UCSD-AML1 (cell line): ENCODE data around the gene CYP2C18.
"Not testable (repeated sequence)": the region's sequence is repeated elsewhere in the genome, so short reads cannot be mapped to it uniquely, and the experiment has no call there.

Experiments
- DNase-seq: peaks from one replicate; lab custom pipeline; 2025; ENCODE audit not compliant: unreplicated experiment; lab: John Stamatoyannopoulos, UW

CYP2C18 gene

GRCh38 chr10:94683214-94684054, at the start of gene CYP2C18:
Gene CYP2C18, plus strand, starts transcription at chr10:94683729. Its CDS starts 91 bp downstream, at chr10:94683820.
- DNase-seq, result no peak

- not testable (repeated sequence) for DNase-seq
Observed at GRCh38 chr10:94638097-94638496, 45.4 kb upstream of the CYP2C18 start.

- DNase-seq, result no peak
Observed at GRCh38 chr10:94639902-94640301, 43.6 kb upstream of the CYP2C18 start.

GRCh38 chr10:94640562-94640961, 43.0 kb upstream of the CYP2C18 start:
- no peak for DNase-seq

- DNase-seq, result no peak
Observed at GRCh38 chr10:94641480-94641879, 42.0 kb upstream of the CYP2C18 start.

- DNase-seq, result no peak
Observed at GRCh38 chr10:94644352-94644751, 39.2 kb upstream of the CYP2C18 start.

- no peak for DNase-seq
Observed at GRCh38 chr10:94645285-94645684, 38.2 kb upstream of the CYP2C18 start.

- not testable (repeated sequence) for DNase-seq
Observed at GRCh38 chr10:94655201-94655600, 28.3 kb upstream of the CYP2C18 start.

- DNase-seq, result not testable (repeated sequence)
Observed at GRCh38 chr10:94663061-94663460, 20.5 kb upstream of the CYP2C18 start.

GRCh38 chr10:94666391-94667102, 17.0 kb upstream of the CYP2C18 start:
- no peak for DNase-seq

GRCh38 chr10:94673614-94674321, 9.8 kb upstream of the CYP2C18 start:
- DNase-seq, result no peak

GRCh38 chr10:94676496-94676895, 7.0 kb upstream of the CYP2C18 start:
- DNase-seq, result no peak

- no peak for DNase-seq
Observed at GRCh38 chr10:94677691-94678090, 5.8 kb upstream of the CYP2C18 start.

GRCh38 chr10:94678475-94678874, 5.1 kb upstream of the CYP2C18 start:
- DNase-seq, result no peak

- no peak for DNase-seq
Observed at GRCh38 chr10:94680544-94680943, 3.0 kb upstream of the CYP2C18 start.

- not testable (repeated sequence) for DNase-seq
Observed at GRCh38 chr10:94682636-94683035, 893 bp upstream of the CYP2C18 start.

- no peak for DNase-seq
Observed at GRCh38 chr10:94687625-94688248, 4.2 kb downstream of the CYP2C18 start.

GRCh38 chr10:94706089-94706488, 22.6 kb downstream of the CYP2C18 start:
- no peak for DNase-seq

- DNase-seq, result no peak
Observed at GRCh38 chr10:94710578-94710977, 27.0 kb downstream of the CYP2C18 start.

GRCh38 chr10:94725871-94726270, 42.3 kb downstream of the CYP2C18 start:
- no peak for DNase-seq

- DNase-seq, result no peak
Observed at GRCh38 chr10:94735197-94735596, 51.7 kb downstream of the CYP2C18 start.
